B cell (primary cell): Measurements from ENCODE around the gene KIAA1328. TPM values are rescaled to one million over a fixed set of nuclear protein-coding genes. Genes with fewer than 3 reads are reported as not detected.
A peak's percentile ranks its signal among the peaks of the same experiment; 100 is the strongest.

Experiments used
- ATAC-seq: fragments of 200-7000 bp; cut with Tn5 transposase; one replicate; pipeline ENCODE4 v1.10.0; 2021; ENCODE audit warnings: low read depth, mild to moderate bottlenecking, moderate number of reproducible peaks, moderate library complexity
- CTCF ChIA-PET: fragments of 350-600 bp; sonication (Branson Sonifier 250); formaldehyde crosslinking; loops from one replicate; lab custom pipeline; 2021; ENCODE audit warnings: antibody characterized with exemption, inconsistent platforms; lab: Charles Lee
- POLR2A ChIA-PET: fragments of 350-600 bp; sonication (Branson Sonifier 250); formaldehyde crosslinking; loops from one replicate; lab custom pipeline; 2021; ENCODE audit warnings: antibody characterized with exemption; lab: Charles Lee
- DNase-seq: peaks from one replicate; pipeline ENCODE4 v3.0.0; 2013
- H2AFZ ChIP-seq: 2 replicates; pipeline ENCODE4 v1.6.1; 2012; ENCODE audit warnings: mild to moderate bottlenecking, low read depth, low read length; ENCODE audit not compliant: insufficient read depth, poor library complexity, severe bottlenecking
- H3K27ac ChIP-seq, 2 donors: 1 replicate in 1 of 2; 2 replicates in 1 of 2; pipeline ENCODE4 v1.5.1; 2012 to 2013; ENCODE audit warnings: low read length in 2 of 2, mild to moderate bottlenecking in 2 of 2, moderate library complexity in 1 of 2
- H3K27me3 ChIP-seq, 4 experiments: fragments of 200-600 bp in 1 of 4; sonication (generic) in 1 of 4; replicated peaks in 1 of 4; 1 replicate in 2 of 4; 2 replicates in 2 of 4; pipeline versions ENCODE4 v1.6.1 to v1.7.0; 2013 to 2016; ENCODE audit warnings: low read length in 3 of 4, mild to moderate bottlenecking in 2 of 4, mixed read lengths in 1 of 4, moderate library complexity in 1 of 4; ENCODE audit not compliant: insufficient read depth in 4 of 4, control insufficient read depth in 3 of 4; ENCODE audit errors: control extremely low read depth in 1 of 4
- H3K36me3 ChIP-seq, 2 experiments: replicated peaks in 1 of 2; 1 replicate in 1 of 2; 2 replicates in 1 of 2; pipeline versions ENCODE4 v1.6.1 to v1.7.1; 2013; ENCODE audit warnings: low read length in 1 of 2; ENCODE audit not compliant: insufficient read depth in 2 of 2, control insufficient read depth in 1 of 2; ENCODE audit errors: control extremely low read depth in 1 of 2, extremely low read depth in 1 of 2
- H3K4me1 ChIP-seq, 2 donors: fragments of 200-600 bp in 1 of 2; sonication (generic) in 1 of 2; 1 replicate in 1 of 2; 2 replicates in 1 of 2; pipeline versions ENCODE4 v1.5.1 to v1.6.1; 2013 to 2017; ENCODE audit warnings: low read length in 2 of 2; ENCODE audit not compliant: control insufficient read depth in 2 of 2, insufficient read depth in 2 of 2
- H3K4me2 ChIP-seq: replicated peaks from 2 replicates; pipeline ENCODE3; 2012; ENCODE audit warnings: mild to moderate bottlenecking, low read depth, low read length; ENCODE audit not compliant: poor library complexity, severe bottlenecking
- H3K4me3 ChIP-seq, 5 experiments: fragments of 200-600 bp in 1 of 5; sonication (generic) in 1 of 5; 1 replicate in 3 of 5; 2 replicates in 2 of 5; pipeline versions ENCODE4 v1.5.1 to v1.7.0; 2011 to 2016; ENCODE audit warnings: low read length in 4 of 5, mild to moderate bottlenecking in 4 of 5, low read depth in 2 of 5, control low read depth in 1 of 5, moderate library complexity in 1 of 5; ENCODE audit not compliant: insufficient read depth in 1 of 5; ENCODE audit errors: control extremely low read depth in 1 of 5, extremely low read depth in 1 of 5
- H3K79me2 ChIP-seq: fragments of 200-600 bp; sonication (generic); one replicate; pipeline ENCODE4 v1.6.0; 2016; ENCODE audit warnings: low read length; ENCODE audit not compliant: control insufficient read depth, insufficient read depth
- H3K9ac ChIP-seq: fragments of 200-600 bp; sonication (generic); 2 replicates; pipeline ENCODE4 v1.6.1; 2017; ENCODE audit warnings: mild to moderate bottlenecking, low read length, moderate library complexity
- H3K9me3 ChIP-seq, 3 donors: one replicate each; pipeline versions ENCODE4 v1.6.1 to v1.7.1; 2013; ENCODE audit warnings: low read length in 2 of 3; ENCODE audit not compliant: control insufficient read depth in 2 of 3, insufficient read depth in 1 of 3; ENCODE audit errors: control extremely low read depth in 1 of 3
- H4K20me1 ChIP-seq: 2 replicates; pipeline ENCODE4 v1.6.0; 2012; ENCODE audit warnings: mild to moderate bottlenecking, low read length; ENCODE audit not compliant: insufficient read depth, control insufficient read depth, poor library complexity, severe bottlenecking
- H3K27ac Mint-ChIP-seq: one replicate; pipeline ENCODE4 v1.8.0; 2021; ENCODE audit warnings: mixed read lengths
- H3K27me3 Mint-ChIP-seq: one replicate; pipeline ENCODE4 v1.8.0; 2021; ENCODE audit warnings: mixed read lengths
- H3K4me1 Mint-ChIP-seq: one replicate; pipeline ENCODE4 v1.8.0; 2021; ENCODE audit warnings: mixed read lengths
- H3K4me3 Mint-ChIP-seq: one replicate; pipeline ENCODE4 v1.8.0; 2021; ENCODE audit warnings: mixed read lengths
- H3K9me3 Mint-ChIP-seq: one replicate; pipeline ENCODE4 v1.8.0; 2022; ENCODE audit warnings: mixed read lengths; ENCODE audit not compliant: insufficient read depth
- EZH2 ChIP-seq: IDR thresholded peaks from 2 replicates; pipeline ENCODE4 v1.6.1; 2012; ENCODE audit warnings: borderline replicate concordance, low read depth, mild to moderate bottlenecking, moderate library complexity, low read length; ENCODE audit not compliant: insufficient read depth, poor library complexity, severe bottlenecking
- WGBS: methylation state at CpG from one replicate; pipeline ENCODE4 v1.1.5; 2013; ENCODE audit warnings: missing lambda C conversion rate; ENCODE audit not compliant: insufficient coverage; 5-methylcytosine and 5-hydroxymethylcytosine counted together
- intact Hi-C: fragments of 100-400 bp; cut with micrococcal nuclease; formaldehyde crosslinking; loops from one replicate; pipeline ENCODE4 v1.10.0; 2022
- polyA plus RNA-seq: library from polyadenylated mRNA; depleted of rRNA; stranded (reverse); fragments of >200 nt; gene quantifications from 2 replicates; pipeline ENCODE4 v1.2.3, GENCODE V29; 2012
- total RNA-seq, 2 donors: library from RNA; stranded (reverse); fragments of 120-200 nt in 1 of 2; gene quantifications; 1 replicate in 1 of 2; 2 replicates in 1 of 2; pipeline versions ENCODE4 v1.2.3 to v1.2.4, GENCODE V29; 2013 to 2022
- TF ChIP-seq, protein P1 (sequence below): fragments of 200-600 bp; IDR thresholded peaks from one replicate; pipeline ENCODE4 v1.8.0; 2022; ENCODE audit warnings: antibody characterized with exemption, mild to moderate bottlenecking

KIAA1328 gene
- total and polyA plus RNA-seq, 2 donors (not counting 1 experiment from before 2014, with no cell fraction given) = 9.1 to 22.1 TPM

DNA sequence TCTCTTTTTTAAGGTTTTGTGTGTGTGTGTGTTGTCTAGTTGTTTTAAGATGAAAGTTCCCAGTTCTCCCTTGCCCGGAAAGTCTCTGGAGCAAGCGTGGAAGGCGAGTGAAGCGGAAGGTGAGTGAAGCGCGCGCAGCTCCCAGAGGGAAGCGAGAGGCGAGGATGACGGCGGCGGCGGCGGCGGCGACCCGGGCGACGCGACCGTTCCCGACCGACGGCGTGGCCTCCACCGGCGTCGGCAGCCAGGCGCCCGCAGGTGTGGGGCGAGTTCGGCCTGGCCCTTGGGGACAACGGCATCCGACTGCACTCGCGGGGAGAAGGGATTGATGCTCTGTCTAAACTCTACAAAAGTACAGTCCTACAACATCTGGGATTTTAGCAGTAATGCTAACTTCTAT lies 414.8 kb downstream of the KIAA1328 start:
- ATAC-seq (no peak), DNase-seq (no peak)
- ChIA-PET CTCF (no interaction called here), POLR2A (no interaction called here)
- H3K9me3 ChIP-seq = no peaks in the 10 kb centered on the region
- no peak for TF ChIP-seq EZH2
- TF ChIP-seq, protein P1, sequence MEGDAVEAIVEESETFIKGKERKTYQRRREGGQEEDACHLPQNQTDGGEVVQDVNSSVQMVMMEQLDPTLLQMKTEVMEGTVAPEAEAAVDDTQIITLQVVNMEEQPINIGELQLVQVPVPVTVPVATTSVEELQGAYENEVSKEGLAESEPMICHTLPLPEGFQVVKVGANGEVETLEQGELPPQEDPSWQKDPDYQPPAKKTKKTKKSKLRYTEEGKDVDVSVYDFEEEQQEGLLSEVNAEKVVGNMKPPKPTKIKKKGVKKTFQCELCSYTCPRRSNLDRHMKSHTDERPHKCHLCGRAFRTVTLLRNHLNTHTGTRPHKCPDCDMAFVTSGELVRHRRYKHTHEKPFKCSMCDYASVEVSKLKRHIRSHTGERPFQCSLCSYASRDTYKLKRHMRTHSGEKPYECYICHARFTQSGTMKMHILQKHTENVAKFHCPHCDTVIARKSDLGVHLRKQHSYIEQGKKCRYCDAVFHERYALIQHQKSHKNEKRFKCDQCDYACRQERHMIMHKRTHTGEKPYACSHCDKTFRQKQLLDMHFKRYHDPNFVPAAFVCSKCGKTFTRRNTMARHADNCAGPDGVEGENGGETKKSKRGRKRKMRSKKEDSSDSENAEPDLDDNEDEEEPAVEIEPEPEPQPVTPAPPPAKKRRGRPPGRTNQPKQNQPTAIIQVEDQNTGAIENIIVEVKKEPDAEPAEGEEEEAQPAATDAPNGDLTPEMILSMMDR = no peak
- Mint-ChIP-seq H3K4me1 (peaks cover 2% of the 10 kb centered on the region), H3K27ac (no peak overlapping the region), H3K9me3 (no peaks in the 10 kb centered on the region), H3K27me3 (peaks cover 34% of the 10 kb centered on the region), H3K4me3 (no peak overlapping the region)
- peak overlapping the region; percentile 22 for H2AFZ ChIP-seq
- H3K9ac ChIP-seq = no peak overlapping the region
- H3K4me1 ChIP-seq = peaks cover 0 to 4% of the 10 kb centered on the region in 2 donors
- no peak overlapping the region for H3K4me2 ChIP-seq
- intact Hi-C loops = no loop called here
- no peaks in the 10 kb centered on the region for H3K79me2 ChIP-seq
- no peak overlapping the region for H3K4me3 ChIP-seq
- 16% methylated on average over 36 of the region's 36 CpGs for WGBS
- H3K27ac ChIP-seq = no peak overlapping the region
- H4K20me1 ChIP-seq = no peaks in the 10 kb centered on the region
- H3K36me3 ChIP-seq = no peaks in the 10 kb centered on the region
- H3K27me3 ChIP-seq = peaks cover 0 to 17% (median 5%) of the 10 kb centered on the region in 4 experiments

DNA sequence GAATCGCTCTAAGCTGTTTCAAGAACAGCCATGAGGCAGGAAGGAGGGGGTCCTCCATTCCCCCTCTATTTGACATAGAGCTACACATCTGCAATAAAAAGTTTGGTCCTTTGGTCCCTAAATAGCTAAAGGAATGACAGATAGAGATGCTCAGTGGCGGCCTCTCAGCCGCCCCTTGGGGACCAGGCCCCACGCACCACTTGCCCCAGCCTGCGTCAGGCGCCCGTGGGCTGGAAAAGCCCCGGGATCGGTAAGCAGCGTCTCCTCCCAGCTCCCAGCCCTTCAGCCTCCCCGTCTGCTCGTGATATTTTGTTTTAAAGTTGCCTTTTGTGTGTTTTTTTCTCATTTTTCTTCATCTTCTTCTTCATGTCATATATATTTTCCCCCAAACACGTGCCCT lies 415.7 kb downstream of the KIAA1328 start:
- Mint-ChIP-seq H3K27me3 (peaks cover 41% of the 10 kb centered on the region), H3K27ac (no peak overlapping the region)
- POLR2A ChIA-PET = no interaction called here

More for the DNA sequence above, 415.7 kb downstream of the KIAA1328 start:
- peaks cover 2% of the 10 kb centered on the region for H3K4me1 Mint-ChIP-seq
- ATAC-seq = no peak
- Histone ChIP-seq H3K4me1 (peaks cover 0 to 4% of the 10 kb centered on the region in 2 donors), H4K20me1 (no peaks in the 10 kb centered on the region), H3K79me2 (no peaks in the 10 kb centered on the region), H3K4me2 (no peak overlapping the region), H3K27me3 (peaks cover 0 to 17% (median 5%) of the 10 kb centered on the region in 4 experiments), H3K36me3 (no peaks in the 10 kb centered on the region), H3K9me3 (peaks cover 0 to 3% (median 0%) of the 10 kb centered on the region in 3 donors), H3K27ac (no peak overlapping the region), H2AFZ (no peak overlapping the region), H3K4me3 (no peak overlapping the region), H3K9ac (no peak overlapping the region)
- no peaks in the 10 kb centered on the region for H3K9me3 Mint-ChIP-seq
- intact Hi-C loops = no loop called here
- TF ChIP-seq EZH2 = no peak
- TF ChIP-seq, protein P1 = no peak
- DNase-seq = no peak
- WGBS = 95% methylated on average over 9 of the region's 13 CpGs
- H3K4me3 Mint-ChIP-seq = no peak overlapping the region
- CTCF ChIA-PET = no interaction called here
